CD4-positive, alpha-beta T cell treated with Interleukin-17A for 1 hour (primary cell): ENCODE results near the gene PLEKHM2.

ENCODE experiments used
- DNase-seq: peaks from one replicate; pipeline ENCODE4 v3.0.0-alpha.2; 2020

The PLEKHM2 gene

DNA sequence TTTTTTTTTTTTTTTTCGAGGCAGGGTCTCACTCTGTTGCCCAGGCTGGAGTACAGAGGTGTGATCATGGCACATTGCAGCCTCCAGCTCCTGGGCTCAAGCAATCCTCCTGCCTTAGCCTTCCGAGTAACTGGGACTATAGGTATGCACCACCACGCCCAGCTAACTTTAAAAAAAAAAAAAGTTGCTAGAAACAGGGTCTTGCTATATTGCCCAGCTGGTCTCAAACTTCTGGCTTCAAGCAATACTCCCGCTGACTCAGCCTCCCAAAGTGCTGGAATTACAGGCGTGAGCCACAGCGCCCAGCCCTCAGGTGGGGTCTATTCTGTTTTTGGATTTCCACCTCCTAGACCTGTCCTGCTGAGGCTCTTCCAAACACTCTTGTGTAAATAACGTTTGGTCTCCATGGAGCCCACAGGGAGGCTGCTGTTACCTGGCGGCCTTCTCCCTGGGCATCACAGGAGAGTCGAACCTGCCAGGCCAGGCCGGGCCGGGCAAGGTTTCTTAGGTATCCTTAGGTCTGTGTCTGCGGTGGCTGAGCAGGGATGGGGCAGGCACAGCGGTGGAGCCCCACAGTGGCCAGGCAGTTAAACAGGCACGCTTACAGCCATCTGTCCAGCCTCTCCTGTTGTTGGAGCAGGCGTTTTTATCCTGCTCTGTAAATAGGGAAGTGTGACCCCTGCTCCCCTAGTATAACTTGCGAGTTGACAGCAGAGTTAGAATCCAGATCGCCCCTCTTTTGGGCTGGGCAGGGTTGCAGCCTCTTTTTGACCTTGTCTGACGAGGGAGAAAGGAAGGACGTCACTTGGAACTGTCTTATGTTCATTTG lies 18.8 kb downstream of the PLEKHM2 start:
- DNase-seq: no peak

DNA sequence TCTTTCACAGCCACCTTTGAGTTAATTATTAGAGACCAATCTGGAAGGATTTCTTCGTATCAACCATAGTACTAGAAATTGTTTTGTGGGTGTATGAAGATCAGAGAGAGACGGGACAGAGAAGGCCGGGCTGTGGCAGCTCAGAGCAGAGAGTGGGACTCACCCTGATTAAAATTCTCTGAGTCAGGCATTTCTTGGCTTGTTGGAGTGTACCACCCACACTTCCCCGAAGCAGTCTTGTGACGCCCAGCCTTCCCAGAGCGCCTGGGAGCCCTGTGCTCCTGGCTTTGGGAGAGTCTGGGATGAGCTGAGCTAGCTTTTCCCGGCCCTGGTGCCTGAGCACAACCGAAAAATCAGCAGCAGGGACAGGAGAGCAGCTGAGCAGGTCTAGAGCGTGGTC lies 19.4 kb downstream of the PLEKHM2 start:
- no peak for DNase-seq

DNA sequence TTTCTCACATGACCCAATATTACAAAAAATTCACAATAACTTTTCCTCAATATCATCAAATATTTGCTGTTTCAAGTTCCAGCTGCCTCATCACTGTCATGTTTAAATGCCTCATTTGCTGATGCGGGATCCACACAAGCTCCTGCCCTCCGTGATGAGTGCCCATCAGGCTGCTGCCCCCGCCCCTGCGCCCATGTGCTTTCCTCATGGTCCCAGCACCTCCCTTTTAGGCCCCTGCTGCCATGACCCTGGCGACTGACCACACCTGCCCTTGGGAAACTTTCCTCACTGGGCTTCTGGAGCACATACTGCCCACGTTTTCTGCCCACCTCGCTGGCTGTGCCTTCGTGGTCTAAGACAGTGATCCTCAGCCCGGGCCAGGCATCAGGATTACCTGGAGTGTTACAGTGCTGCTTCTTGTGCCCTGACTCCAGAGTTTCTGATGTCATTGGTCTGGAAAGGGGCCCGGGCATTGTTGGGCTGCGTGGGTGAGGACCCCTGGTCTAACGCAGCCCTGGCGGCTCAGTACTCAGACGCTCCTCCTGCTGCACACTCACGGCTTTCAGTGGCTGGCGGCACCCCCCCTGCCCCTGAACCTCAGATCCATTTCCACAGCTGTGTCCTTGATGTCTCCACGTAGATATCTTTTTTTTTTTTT lies 20.5 kb downstream of the PLEKHM2 start:
- DNase-seq: no peak

DNA sequence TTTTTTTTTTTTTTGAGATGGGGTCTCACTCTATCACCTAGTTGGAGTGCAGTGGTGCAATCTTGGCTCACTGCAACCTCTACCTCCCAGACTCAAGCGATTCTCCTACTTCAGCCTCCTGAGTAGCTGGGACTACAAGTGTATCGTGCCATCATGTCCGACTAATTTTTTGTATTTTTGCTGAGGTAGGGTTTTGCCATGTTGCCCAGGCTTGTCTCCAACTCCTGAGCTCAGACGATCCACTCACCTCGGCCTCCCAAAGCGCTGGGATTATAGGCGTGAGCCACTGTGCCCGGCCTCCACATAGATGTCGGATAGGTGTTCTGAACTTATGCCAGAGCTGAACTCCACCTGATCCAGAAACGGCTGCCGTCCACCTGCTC lies 21.1 kb downstream of the PLEKHM2 start:
- DNase-seq: no peak

GRCh38 chr1:15706751-15707150 lies 22.6 kb downstream of the PLEKHM2 start:
- no peak for DNase-seq

- DNase-seq: no peak
Measured at GRCh38 chr1:15707239-15707925, 23.3 kb downstream of the PLEKHM2 start.

DNA sequence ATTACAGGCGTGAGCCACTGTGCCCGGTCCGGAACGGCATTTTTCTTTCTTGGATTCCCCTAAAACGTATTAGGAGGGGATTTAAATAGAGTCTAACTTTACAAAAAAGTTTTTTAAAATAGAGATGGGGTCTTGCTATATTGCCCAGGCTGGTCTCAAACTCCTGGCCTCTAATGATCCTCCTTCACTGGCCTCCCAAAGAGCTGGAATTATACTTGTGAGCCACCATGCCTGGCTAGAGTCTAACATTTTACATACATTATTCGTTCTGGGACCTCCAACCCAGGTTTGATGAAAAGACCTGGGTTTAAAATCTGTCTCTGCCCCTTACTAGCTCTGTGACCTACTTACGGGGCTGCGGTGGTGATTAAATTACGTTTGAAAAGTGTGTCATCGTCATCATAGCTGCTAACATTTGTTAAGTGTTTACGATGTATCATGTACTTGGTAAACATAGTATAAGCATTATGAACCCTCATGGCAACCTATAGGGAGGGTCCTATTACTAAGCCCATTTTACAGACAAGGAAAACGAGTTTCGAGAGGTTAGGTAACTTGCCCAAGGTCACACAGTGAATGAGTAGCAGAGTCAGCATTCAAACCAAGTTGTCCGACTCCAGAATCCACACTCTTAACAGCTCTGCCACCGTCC lies 24.5 kb downstream of the PLEKHM2 start:
- DNase-seq: no peak

- DNase-seq: no peak
Measured at GRCh38 chr1:15709226-15709625, 25.1 kb downstream of the PLEKHM2 start.

- no peak for DNase-seq
Measured at GRCh38 chr1:15712168-15712567, 28.0 kb downstream of the PLEKHM2 start.

DNA sequence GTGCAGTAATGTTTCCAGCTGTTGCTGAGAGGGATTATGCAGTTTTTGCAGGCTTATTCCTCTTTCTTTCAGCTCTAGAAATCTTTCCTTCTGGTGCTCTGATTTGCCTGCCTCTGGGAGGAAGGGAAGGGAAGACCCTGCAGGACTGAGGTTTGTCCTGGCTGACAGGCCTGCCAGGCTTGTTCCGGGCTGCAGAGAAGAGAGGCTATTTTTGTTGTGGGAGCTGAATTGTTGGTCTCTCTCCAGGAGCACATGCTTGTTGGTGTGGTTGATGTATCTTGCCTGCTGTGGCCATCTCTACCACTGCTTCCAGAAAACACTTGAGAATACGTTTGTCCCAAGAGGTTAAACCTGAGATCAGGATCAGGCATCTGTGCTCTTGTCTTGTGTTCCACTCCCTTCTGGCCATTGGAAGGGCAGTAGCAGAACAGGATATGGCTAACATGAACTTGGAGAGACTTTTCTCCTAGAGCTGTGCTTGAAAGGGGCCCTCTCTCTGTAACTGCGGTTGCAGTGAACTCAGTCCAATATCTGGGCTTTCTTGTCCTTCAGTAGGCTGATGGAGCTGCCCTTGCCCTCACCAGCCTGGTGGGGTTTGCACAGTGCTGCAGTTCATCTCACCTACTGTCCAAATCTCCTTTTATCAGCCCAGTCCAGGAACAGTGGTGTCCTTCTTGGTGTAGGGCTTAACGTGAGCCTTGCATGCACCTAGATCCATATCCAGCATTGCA lies 30.5 kb downstream of the PLEKHM2 start:
- DNase-seq: no peak

DNA sequence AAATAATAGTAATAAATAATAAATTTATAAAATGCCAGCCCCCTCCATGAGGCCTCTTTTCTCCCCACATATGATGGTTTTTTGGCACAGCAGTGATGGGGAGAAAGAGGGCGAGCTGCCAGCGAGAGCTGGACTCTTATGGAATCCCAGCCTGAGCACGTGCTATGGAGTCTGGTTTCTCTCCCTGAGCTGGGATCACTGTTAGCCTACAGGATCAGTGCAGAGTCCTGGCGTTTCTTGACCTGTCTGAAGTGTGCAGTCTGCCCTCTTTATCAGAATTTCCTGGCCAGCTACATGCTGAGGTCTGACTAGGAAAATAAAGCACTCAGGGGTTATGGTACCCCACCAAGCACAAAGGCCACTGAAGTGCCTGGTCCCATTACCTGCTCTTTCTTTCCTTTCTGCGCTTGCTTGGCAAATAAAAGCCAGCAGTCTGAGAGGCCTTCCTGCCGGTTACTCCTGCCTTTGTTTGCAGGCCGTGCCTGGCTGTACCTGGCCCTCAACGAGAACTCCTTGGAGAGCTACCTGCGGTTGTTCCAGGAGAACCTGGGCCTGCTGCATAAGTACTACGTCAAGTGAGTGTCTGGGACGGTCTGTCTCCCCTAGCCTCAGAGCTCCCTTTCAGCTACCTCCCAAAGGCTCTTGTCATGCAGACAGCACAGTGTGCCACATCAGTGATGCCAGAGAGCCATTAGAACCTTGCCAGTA lies 33.5 kb downstream of the PLEKHM2 start:
- no peak for DNase-seq

- no peak for DNase-seq
Measured at GRCh38 chr1:15718199-15718601, 34.1 kb downstream of the PLEKHM2 start.

GRCh38 chr1:15719381-15720120 lies 35.4 kb downstream of the PLEKHM2 start:
- no peak for DNase-seq

DNA sequence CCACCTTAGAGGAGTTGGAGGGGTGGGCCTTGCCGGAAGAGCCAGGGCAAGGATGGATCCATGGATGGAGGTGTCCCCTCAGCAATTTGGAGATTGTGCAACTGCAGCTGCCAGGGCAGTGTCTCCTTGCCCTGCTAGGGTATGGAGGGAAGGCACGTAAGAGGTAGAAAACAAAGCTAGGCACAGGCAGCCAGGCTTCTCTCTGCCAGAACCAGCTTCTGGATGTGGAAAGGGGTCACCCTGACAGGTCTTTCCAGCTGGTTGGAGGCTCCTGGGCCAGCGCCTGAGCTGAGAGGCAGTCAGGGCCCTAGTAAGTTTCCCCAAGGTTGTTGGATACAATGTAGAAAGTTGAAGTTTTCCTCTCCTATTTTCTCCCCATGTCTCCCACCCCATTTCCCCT lies 36.7 kb downstream of the PLEKHM2 start:
- no peak for DNase-seq

DNA sequence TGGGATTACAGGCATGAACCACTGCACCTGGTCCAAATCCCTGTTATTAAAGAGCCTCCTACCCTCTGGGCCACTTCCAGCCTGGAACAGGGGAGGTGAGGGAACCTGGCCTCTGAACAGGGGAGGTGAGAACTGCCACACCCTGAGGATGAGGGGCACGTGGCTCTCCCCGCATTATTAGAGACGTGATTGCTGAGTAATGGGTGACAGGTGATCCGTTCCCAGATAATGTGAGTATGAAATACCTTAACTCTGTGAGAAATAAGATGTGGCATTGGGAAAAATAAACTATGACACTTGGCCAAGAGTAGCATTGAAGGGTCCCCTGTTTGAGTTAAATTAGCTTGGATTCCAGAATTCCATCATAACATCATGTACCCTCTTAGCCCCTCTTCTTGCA lies 38.3 kb downstream of the PLEKHM2 start:
- no peak for DNase-seq

- no peak for DNase-seq
Measured at GRCh38 chr1:15722836-15723532, 38.9 kb downstream of the PLEKHM2 start.

DNA sequence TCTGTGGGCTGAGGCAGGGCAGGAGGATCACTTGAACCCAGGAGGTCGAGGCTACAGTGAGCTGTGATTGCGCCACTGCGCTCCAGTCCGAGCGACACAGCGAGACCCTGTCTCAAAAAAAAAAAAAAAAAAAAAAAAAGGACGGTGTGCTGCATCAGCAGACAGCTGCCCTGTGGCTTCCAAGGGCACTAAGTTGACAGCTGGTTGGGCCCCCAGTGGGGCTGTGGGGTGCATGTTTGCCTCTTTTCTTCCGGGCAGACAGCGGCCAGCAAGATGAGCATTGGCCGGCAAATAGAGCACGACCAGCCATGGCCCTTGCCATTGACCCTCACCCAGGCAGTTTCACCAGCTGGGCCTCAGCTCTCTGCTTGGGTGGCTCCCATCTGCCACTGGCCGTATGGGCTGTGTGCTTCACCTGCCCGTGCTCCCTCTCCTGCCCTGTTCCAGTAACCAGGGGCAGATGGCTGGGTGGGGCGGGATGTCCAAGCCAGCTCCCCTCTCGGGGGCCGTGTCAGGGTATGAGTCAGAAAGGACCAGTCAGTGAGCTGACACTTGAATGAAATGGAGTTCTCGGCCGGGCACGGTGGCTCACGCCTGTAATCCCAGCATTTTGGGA lies 39.6 kb downstream of the PLEKHM2 start:
- DNase-seq: no peak

DNA sequence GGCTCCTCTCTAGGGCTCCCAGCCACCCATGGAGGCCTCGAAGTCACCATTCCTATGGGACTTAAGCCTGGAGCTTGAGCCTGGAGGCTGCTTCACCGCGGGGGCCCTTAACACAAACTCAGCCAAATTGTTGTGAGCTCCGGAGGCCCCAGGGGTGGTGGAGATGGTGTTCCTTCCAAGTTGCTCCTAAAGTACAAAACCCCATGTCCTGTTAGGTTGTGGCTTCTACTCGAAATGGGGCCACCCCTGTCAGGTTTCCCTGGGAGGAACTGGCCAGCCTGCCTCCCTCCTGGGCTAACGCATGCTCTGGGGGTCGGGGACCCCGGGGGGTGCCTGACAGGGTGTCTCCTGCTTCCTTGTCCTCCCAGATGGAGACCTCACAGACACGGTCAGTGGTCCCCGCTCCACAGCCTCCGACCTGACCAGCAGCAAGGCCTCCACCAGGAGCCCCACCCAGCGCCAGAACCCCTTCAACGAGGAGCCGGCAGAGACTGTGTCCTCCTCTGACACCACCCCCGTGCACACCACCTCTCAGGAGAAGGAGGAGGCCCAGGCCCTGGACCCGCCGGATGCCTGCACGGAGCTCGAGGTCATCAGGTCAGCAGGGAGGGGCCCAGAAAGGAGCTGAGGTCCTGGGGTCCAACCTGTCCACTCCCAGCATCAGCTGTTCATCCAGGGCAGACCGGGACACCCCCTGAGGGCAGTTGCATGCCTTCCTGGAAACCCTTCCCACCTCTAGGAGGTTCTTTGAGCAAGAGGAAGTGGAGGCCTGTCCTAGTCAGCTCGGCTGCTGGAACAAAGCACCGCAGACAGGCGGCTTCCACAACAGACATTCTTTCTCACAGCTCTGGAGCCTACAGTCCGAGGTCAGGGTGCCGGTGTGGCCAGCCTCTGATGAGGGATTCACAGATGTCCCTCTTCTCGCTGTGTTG lies 41.1 kb downstream of the PLEKHM2 start:
- DNase-seq: no peak

DNA sequence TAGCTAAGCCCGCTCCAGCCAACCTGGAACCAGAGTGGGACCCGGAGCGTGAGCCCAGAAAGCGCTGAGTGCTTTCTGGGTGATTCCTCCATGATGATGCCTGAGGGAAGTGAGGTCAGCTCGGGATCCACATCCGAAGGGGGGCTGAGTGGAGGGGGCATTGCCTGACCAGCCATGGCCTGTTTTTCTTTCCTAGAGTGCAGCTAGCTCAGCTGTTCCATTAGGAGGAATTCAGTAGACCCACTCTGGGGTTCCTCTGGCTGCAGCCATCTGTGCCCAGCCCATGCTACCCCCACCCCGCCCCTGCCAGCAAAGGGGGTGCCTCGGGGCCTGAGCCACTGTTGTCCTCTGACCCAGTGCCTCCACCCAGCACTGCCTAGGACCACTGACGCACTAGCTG lies 42.4 kb downstream of the PLEKHM2 start:
- DNase-seq: no peak
